GM19438 (cell line): ENCODE data around the gene DMD.
"Not testable (repeated sequence)": the region's sequence is repeated elsewhere in the genome, so short reads cannot be mapped to it uniquely, and the experiment has no call there.

Source experiments
- ATAC-seq: cut with Tn5 transposase; IDR thresholded peaks from one replicate; pipeline ENCODE4 v1.9.1; 2021; ENCODE audit warnings: low read depth; ENCODE audit not compliant: unreplicated experiment

The DMD gene

DNA sequence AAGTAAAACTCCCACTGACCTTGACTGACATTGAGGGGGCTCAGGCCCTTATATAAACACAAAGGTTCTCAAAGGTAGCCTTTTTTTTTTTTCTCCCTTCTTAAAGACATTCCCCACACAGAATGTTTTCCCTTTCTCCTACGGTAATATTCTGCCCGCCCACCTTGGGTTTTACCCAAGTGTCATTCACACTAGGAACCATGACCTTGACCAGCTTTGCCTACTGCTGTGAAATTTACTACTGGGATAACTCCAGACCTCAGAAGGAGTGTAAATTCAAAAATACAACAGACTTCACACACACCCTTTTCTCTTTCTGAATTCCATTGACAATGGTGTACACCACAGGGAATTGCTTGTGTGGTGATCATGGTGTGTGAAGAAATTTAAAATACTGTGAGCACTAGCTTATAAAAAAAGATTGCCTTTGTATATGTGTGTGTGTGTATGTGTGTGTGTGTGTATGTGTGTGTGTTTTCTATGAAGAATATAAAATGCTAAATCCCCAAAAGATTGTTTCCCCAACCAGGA, 1550.0 kb downstream of the DMD start:
- no peak for ATAC-seq

DNA sequence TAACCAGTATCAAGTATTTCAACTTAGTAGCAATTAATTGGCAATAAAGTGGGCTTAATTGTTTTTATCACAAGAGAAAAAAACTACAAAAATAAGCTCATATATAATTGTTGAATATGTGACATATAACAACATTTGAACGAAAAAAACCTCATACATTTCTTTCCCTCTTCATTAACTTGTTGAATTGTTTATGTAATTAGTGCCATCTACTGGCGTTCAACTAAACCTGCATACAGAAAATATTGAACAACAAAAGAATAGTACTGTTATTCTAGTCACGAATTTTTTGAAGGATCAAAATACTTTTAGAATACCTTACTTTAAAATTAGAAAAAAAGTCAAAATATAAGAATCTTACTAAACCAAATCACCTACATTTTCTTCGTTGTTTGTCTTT, 1553.0 kb downstream of the DMD start:
- ATAC-seq: no peak

DNA sequence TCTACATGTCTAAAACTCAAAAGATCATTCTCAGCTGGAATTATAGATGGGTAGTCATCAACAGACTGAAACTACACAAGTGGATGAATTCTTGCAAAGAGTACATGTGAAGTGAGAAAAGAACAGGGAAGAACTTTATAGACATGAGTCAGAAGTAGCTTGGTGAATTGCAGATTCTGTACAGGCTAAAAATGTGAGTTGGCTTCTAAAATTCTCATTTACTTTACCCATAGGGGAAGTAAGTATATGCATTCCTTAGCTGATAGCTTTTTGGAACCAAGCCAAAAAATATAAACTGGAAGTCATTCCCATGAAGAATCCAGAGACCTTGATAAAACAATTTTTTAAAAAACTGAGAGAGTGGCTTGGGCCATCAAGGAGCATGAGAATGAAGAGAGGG, 1555.3 kb downstream of the DMD start:
- no peak for ATAC-seq

DNA sequence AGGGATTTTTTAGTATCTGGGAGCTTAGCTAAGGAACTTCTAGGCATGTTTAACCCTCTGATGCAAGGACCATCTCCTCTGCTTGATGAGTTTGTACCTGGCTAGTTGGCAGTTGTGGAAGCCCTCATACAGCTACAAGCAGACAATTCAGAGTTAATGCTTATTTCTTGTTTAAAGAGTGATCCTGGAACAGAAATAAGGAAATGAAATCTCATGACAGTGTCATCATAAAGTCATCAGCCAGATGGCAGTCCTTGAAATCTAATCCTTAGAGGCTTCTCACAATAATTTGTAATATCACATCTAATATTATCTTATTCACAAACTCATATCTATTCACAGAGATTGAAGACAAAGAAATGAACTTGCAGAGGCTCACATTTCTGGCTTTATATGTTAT, 1557.9 kb downstream of the DMD start:
- no peak for ATAC-seq

DNA sequence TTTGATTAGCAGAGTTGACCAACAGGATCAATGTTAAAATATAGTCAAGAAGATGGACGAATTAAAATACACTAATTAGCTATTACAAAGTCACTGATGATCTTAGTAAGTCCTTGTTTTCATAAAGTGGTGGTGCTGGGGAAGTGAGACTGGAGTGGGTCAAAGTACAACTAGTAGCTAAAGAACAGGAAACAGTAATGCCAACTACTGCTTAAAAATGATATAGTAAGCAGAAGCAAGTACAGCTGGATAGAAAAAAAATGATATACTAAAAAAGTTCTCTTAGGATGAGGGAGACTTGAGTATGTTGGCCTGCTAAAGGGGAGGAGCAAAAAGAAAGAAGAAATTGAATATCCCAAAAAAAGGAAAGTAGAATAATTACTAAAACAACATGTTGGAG, 1558.7 kb downstream of the DMD start:
- ATAC-seq: no peak

DNA sequence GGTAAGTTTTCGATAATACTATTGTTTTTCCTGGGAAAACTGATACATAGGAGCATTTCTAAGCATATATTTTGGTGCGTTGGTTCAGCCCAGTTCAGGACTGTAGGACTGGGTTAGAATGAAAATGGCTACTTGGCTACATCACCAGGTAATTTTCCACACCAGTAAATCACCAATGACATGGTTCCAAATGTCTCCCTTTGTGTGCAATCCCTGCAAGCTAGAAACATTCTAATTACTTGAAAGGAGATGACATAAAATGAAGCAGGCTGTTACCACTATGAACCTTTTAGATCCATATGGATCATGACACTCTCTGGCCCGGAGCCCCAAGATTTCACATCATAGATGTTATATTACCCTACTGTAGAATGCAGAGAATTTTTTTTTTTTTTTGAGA, 1562.1 kb downstream of the DMD start:
- no peak for ATAC-seq

DNA sequence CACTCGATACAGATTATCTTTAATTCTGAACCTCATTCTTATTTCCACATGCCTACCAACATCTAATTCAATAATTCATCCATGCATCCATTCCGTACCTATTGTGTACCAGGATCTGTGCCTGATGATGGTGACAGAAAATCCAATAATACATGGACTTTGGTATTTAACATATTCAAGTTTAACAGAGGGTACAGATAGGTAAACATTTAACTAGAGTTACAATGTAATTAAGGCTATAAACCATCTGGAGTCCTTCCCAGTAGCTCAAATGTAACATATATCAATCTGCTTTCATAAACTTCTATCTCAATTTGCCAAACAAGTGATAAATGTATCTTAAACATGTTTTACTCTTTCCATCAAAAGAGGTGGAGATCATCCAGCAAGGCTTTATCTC, 1578.0 kb downstream of the DMD start:
- no peak for ATAC-seq

DNA sequence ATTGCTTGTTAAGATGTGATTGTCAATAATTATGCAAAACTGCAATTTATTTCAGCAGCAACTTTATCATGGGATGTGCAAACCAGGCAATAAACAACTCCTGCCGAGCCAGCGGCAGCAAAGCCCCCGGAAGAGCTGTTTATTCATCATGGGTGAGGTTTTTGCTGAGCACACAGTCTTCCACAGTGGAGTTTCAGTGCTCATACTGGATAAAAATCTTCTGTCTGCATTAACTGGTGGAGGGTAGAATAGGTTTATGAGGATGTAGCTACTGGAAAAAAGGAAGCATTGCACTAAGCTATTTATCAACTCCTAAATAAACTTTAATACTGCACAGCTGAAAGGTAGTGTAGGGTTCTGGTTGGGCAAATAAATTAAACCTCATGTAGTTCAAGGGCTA, 1582.2 kb downstream of the DMD start:
- no peak for ATAC-seq

DNA sequence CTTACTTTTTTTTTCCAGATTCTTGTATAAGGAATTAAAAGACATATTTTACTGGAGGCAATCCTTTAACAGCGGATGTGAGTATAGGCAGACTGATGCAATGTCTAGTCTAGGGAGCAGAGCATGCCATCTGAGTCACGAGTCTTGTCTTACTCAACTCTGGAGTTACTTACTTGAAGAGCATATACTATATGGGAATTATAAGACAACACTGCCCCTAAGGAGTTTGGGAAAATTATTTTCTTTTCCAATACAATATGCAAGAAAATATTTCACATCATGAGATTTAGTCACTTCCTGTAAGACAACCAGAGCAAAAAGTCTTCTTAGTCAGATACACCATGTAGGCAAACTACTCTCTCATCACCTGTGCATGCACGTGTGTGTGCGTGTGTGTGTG, 1602.2 kb downstream of the DMD start:
- ATAC-seq: no peak

DNA sequence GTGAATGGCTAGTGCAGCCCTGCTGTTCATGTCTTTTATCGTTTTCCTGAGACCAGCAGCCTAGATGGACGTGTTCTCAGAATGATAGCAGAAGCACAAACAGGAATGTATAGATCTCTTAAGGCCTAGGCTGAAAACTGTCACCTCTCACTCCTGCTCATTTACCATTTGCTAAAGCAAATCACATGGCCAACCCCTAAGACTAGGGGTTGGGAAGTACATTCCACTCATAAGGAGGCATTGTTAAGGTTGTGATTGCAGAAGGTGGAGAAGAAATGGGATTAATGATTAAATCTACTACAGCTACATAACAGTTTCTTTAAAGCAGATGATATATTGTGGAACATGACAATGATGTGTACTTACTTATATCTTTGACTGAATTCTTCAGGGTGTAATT, 1602.7 kb downstream of the DMD start:
- ATAC-seq: no peak

DNA sequence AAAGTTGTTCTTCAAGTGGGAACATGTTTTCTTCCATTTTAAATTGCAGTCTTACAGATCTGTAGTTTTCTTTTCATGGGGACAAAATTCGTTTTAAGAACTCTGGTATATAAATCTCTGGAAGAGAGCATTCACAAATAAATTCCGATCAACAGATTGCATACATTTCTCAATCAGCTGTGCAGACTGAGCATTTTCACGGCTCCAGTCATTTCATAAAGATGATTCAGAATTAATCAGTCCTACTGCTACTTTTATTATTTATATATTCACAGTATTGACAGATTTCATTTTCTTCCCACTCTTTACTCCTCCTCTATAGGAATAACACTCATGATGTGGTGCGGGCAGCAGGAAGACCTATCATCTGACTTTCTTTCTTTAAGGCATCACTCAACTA, 1604.6 kb downstream of the DMD start:
- no peak for ATAC-seq

DNA sequence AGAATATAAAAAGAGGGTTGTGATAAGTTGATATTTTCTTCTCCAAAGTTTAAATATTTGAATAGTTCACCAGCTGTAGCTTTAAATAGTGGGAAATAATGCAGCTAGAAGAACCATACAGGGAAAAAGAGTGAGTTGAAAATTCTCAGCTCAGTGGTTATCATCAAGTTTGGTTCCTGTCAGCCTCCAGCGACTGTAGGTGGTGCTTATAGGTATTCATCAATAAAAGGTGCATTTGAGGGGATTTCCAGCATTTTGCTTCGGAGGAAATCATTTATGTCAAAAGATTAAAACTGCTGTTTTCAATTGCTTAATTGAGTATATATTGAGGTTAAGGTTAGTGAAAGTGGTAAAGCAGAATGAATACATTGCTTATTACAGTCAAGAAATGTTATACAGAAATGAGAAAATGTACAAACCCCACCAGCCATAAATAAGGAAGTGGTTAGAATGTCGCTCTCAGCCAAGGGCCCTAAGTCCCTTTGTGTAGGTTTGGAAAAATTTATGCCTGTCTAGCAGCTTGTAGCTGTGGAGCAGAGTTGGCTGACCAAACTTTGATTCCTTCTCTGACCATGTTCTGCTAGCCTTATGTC, 1606.6 kb downstream of the DMD start:
- ATAC-seq: peak; percentile 81

DNA sequence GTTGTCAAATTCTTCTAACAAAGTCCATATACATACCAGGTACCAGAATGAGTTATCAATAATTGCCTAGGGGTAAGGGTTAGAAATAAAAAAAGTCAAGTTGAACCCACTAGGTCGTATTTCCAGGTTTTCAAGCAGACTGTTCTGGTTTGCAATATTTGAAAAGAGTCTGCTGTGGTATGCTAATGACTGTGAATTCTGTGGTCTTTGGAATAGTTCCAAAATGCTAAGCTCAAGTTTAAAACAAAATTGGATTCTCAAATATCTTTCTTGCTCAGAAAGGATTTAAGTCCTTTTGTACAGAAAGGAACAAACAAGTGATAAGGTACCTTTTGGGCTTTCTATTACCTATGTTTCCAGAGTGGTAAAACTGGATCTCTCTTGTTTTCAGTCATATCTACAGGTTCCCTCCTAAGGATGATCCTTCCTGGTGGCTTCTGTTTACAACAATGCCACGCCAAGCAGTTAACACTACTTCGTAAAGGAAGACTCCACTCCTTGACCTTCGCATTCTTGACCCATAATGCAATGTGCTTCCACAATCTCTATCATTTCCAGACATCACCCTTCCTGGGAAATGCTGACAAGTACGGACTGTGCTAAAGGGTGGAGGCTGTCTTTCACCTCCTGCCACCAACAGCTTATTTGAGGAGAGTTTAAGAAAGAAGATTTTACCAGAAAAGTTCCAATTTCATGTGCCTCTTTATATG, 1607.8 kb downstream of the DMD start:
- no peak for ATAC-seq

DNA sequence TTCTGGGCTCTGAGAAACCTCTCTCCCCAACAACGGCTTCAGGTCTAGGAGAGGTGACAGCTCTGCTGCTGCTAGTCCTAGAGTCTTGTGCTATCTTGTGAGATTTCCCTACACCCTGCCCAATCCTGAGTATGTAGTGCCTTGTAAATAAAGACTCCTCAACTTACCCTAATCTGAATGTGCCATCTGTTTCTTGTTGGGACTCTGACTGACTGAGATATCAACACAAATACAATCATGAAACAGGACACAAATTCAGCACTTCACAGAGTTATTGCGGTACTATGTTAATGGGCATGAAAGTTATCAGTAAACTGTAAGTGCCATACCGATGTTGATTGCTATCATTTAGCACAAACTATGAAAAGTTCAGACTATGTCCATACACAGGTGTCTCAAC, 1610.5 kb downstream of the DMD start:
- no peak for ATAC-seq

DNA sequence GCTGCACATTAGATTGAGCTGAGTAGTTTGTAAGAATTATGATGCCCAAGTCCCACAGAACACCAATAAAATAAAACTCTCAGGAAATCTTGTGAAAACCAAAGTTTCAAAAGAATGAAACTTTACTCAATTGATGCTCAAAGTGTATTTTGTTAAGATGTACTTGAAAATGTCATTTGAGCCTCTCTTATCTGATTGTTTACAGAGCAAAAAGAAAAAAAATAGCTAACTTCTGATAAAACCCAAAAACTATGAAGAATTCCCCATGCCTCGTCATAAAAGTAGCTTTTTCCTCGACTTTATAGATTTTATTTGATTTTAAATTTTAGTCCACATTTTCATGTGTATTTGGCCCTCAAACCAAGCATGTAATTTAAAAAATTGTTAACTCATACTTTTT, 1618.0 kb downstream of the DMD start:
- no peak for ATAC-seq

DNA sequence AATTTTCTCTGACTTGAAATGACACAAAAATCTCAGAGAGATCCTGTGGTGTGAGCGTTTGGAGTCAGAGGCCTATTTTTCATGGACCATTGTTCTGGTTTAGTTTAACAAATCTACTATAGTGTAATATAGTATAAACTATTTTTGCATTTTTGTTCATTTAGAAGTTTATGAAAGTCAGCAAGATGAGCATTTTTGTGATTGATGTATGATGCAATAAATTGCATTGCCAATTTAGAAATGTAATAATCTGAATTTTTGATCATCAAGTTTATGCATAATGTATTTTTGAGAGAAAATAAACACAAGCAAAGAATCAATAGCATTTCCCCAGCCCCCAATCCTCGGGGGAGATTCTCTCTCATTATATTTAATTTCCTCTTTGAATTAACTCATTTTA, 1620.0 kb downstream of the DMD start:
- ATAC-seq: no peak

DNA sequence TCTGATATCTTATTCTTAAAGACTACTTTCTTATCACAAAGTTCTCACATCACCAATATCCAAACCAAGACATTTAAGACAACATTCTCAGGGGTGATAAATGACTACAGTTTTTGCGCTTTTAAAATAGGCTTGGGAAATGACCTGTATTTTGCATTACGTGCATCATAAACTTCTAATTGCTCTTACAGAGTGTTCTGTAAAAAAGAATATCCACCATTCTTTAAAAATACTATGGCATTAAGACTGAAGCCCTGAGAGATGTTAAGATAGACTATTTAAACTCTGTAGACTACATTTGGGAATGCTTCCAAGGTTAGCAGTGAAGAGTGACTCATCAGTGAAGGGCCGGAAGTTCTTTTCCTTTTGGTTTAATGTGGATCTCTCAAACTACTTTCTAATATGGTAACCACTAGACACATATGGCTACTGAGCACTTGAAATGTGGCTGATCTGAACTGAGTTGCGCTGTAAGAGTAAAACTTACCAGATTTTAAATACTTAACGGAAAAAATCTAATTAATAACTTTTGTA, 1620.7 kb downstream of the DMD start:
- ATAC-seq: no peak

DNA sequence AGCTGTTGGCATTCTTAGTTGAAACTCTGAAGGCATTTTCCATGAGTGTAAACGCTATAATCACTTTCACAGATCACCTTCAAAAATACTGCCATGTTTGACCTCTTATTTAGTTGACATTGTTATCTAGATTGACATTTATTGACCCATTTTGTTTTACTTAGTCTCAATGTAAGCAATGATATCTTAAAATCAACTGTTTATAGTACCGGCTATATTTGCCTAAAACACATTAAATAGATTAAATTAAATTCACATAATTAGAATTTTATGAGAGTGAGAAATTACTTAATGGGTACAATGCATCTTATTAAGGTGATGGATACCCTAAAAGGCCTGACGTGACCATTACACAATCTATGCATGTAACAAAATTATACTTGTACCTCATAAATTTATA, 1621.8 kb downstream of the DMD start:
- no peak for ATAC-seq

DNA sequence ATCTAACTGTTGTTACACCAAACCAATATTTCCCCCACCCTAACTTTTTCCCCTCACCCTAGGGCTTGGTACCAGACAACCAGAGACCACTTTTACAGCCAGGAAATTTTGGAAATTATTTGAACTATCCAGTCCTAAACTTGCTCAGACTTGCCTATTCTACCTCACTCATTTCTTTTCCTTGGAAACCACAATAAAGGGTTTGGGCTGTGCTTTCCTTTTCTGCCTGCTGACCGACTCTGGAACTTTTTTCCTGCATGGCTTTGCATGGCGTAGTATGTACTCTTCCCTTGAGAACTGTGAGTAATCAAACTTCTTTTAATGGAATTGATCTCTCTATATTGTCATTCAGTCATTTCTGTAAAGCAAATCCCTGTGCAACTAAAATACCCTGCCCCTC, 1623.0 kb downstream of the DMD start:
- no peak for ATAC-seq

DNA sequence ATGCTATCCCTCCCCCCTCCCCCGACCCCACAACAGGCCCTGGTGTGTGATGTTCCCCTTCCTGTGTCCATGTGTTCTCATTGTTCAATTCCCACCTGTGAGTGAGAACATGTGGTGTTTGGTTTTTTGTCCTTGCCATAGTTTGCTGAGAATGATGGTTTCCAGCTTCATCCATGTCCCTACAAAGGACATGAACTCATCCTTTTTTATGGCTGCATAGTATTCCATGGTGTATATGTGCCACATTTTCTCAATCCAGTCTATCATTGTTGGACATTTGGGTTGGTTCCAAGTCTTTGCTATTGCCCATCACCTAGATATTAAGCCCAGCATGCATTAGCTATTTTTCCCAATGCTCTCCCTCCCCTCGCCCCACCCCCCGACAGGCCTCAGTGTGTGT, 1627.5 kb downstream of the DMD start:
- not testable (repeated sequence) for ATAC-seq

DNA sequence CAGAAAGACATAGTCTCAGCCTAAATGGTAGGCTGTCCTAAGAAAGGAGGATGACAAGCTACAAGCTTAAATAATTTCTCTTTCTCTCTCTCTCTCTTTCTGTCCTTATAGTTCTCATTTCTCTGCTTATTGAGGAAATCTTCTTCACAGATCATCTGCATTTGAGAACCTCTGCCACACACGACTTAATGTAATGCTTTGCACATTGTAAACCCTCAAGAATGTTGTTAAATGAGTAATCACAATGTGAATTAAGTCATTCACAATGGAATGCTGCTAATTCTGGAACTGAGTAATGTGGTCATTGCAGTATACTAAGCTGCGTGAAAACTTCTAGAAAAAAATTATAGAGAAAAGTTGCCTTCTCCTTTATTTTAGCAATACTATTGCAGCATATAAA, 1630.6 kb downstream of the DMD start:
- no peak for ATAC-seq

DNA sequence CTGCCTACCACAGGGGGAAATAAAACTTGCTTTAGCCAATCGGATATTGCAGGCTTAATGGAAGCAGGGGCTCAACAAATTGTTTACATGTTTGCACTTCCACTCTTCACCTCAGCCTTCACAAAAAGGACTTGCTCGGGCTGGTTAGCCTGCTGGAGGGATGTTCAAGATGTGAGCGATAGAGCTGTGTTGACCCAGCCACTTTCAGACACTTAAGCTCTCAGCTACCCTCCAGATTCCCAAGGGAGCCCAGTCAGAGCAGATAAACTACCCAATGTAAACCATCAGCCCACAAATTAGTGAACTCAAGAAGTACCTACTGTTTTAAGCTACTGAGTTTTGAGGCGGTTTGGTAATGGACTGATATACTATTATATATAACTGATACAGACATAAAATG, 1631.1 kb downstream of the DMD start:
- no peak for ATAC-seq
